Caco-2 (cell line): ENCODE results near the gene SP100. TPM values are rescaled to one million over a fixed set of nuclear protein-coding genes. Genes with fewer than 3 reads are reported as not detected.

Experiments
- BruUV-seq: library from RNA; stranded (reverse); fragments of 400-500 nt; replicated peaks from 2 replicates; lab custom pipeline; 2021; lab: Mats Ljungman, UMichigan
- CTCF ChIA-PET: fragments of 300-600 bp; sonication (Branson Sonifier 250); formaldehyde crosslinking; loops from one replicate; lab custom pipeline; 2022; ENCODE audit warnings: antibody characterized with exemption; lab: Charles Lee
- POLR2A ChIA-PET: fragments of 300-600 bp; sonication (Branson Sonifier 250); formaldehyde crosslinking; loops from one replicate; lab custom pipeline; 2022; ENCODE audit warnings: antibody characterized with exemption; lab: Charles Lee
- DNase-seq, 2 experiments: peaks; one replicate each; pipeline versions ENCODE4 v3.0.0 to v3.0.0-alpha.2; 2020 to 2022
- H3K27me3 ChIP-seq: replicated peaks from 2 replicates; pipeline ENCODE4 v1.6.0; 2011; ENCODE audit warnings: low read length; ENCODE audit not compliant: control insufficient read depth, insufficient read depth
- H3K36me3 ChIP-seq: 2 replicates; pipeline ENCODE4 v1.5.1; 2011; ENCODE audit warnings: low read length; ENCODE audit not compliant: control insufficient read depth, insufficient read depth
- H3K4me1 ChIP-seq: fragments of 250-450 bp; sonication (Bioruptor Pico); 2 replicates; pipeline ENCODE4 v1.5.1; 2020; ENCODE audit warnings: mild to moderate bottlenecking
- H3K4me3 ChIP-seq: 2 replicates; pipeline ENCODE4 v1.5.1; 2011; ENCODE audit warnings: low read depth, mild to moderate bottlenecking, control low read depth, low read length
- H3K9me3 ChIP-seq: fragments of 250-450 bp; sonication (Bioruptor Pico); 2 replicates; pipeline ENCODE4 v1.5.1; 2020; ENCODE audit warnings: mild to moderate bottlenecking, moderate library complexity
- H3K27ac Mint-ChIP-seq: one replicate; pipeline ENCODE4 v1.8.0; 2022; ENCODE audit warnings: mixed read lengths; ENCODE audit not compliant: unreplicated experiment
- H3K27me3 Mint-ChIP-seq: one replicate; pipeline ENCODE4 v1.8.0; 2022; ENCODE audit warnings: mixed read lengths; ENCODE audit not compliant: insufficient read depth, unreplicated experiment
- H3K36me3 Mint-ChIP-seq: one replicate; pipeline ENCODE4 v1.8.0; 2022; ENCODE audit warnings: mild to moderate bottlenecking, mixed read lengths; ENCODE audit not compliant: insufficient read depth, unreplicated experiment
- H3K4me1 Mint-ChIP-seq: one replicate; pipeline ENCODE4 v1.8.0; 2022; ENCODE audit warnings: low read depth, mixed read lengths; ENCODE audit not compliant: unreplicated experiment
- H3K4me3 Mint-ChIP-seq: one replicate; pipeline ENCODE4 v1.8.0; 2022; ENCODE audit warnings: mild to moderate bottlenecking, moderate library complexity, mixed read lengths; ENCODE audit not compliant: unreplicated experiment
- H3K9me3 Mint-ChIP-seq: one replicate; pipeline ENCODE4 v1.8.0; 2022; ENCODE audit warnings: mixed read lengths; ENCODE audit not compliant: unreplicated experiment
- intact Hi-C: fragments of 100-400 bp; cut with micrococcal nuclease; formaldehyde crosslinking; loops from one replicate; pipeline ENCODE4 v1.10.0; 2022; ENCODE audit not compliant: unreplicated experiment
- total RNA-seq: library from RNA; stranded (reverse); gene quantifications from 2 replicates; pipeline ENCODE4 v1.2.3, GENCODE V29; 2022
- TF ChIP-seq, protein P1 (sequence below), 2 experiments: fragments of 200-600 bp in 1 of 2; IDR thresholded peaks; 1 replicate in 1 of 2; 2 replicates in 1 of 2; pipeline versions ENCODE4 v1.5.1 to v1.8.0; 2011 to 2022; ENCODE audit warnings: antibody characterized with exemption in 1 of 2, control low read depth in 1 of 2, inconsistent platforms in 1 of 2, low read depth in 1 of 2, low read length in 1 of 2, mild to moderate bottlenecking in 1 of 2, moderate library complexity in 1 of 2; ENCODE audit not compliant: insufficient read depth in 1 of 2, severe bottlenecking in 1 of 2, unreplicated experiment in 1 of 2

SP100 gene
- total RNA-seq, 1 experiment from 2014 or later = 7.8 TPM

DNA sequence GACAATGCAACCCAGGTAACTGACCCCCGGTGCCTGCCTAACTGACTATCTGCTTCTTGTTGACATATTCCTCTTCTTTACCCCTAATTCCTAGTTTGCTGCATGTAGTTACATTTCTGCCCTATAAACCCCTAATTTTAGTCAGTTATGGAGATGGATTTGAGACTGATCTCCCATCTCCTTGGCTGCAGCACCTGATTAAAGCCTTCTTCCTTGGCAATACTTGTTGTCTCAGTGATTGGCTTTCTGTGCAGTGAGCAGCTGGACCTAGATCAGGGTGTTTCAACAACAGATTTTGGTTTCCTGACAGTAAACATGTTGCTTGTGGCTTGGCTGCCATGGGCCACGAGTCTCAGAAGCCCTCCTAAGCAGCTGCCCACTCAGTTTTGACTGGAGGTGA is 105.4 kb downstream of the SP100 start:
- Mint-ChIP-seq H3K4me3 (no peak overlapping the region), H3K9me3 (peaks cover 39% of the 10 kb centered on the region), H3K36me3 (no peaks in the 10 kb centered on the region), H3K27me3 (no peaks in the 10 kb centered on the region), H3K27ac (no peak overlapping the region), H3K4me1 (no peaks in the 10 kb centered on the region)
- intact Hi-C loops = no loop called here
- POLR2A ChIA-PET = no interaction called here
- Histone ChIP-seq H3K27me3 (no peaks in the 10 kb centered on the region; the same call in 1 of the 2 replicates), H3K4me1 (no peaks in the 10 kb centered on the region), H3K9me3 (0 out of 2 replicates have a peak, but pooled peaks cover 2% of the 10 kb centered on the region), H3K4me3 (no peak overlapping the region), H3K36me3 (no peaks in the 10 kb centered on the region)
- TF ChIP-seq, protein P1, sequence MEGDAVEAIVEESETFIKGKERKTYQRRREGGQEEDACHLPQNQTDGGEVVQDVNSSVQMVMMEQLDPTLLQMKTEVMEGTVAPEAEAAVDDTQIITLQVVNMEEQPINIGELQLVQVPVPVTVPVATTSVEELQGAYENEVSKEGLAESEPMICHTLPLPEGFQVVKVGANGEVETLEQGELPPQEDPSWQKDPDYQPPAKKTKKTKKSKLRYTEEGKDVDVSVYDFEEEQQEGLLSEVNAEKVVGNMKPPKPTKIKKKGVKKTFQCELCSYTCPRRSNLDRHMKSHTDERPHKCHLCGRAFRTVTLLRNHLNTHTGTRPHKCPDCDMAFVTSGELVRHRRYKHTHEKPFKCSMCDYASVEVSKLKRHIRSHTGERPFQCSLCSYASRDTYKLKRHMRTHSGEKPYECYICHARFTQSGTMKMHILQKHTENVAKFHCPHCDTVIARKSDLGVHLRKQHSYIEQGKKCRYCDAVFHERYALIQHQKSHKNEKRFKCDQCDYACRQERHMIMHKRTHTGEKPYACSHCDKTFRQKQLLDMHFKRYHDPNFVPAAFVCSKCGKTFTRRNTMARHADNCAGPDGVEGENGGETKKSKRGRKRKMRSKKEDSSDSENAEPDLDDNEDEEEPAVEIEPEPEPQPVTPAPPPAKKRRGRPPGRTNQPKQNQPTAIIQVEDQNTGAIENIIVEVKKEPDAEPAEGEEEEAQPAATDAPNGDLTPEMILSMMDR (IDR thresholded peaks at IDR 0.05; ENCODE audit: insufficient read depth in 1 of 2, low read depth in 1 of 2, low read length in 1 of 2, severe bottlenecking in 1 of 2, unreplicated experiment in 1 of 2) = no peak
- BruUV-seq = no TSS peak
- CTCF ChIA-PET = no interaction called here
- no peak for DNase-seq

DNA sequence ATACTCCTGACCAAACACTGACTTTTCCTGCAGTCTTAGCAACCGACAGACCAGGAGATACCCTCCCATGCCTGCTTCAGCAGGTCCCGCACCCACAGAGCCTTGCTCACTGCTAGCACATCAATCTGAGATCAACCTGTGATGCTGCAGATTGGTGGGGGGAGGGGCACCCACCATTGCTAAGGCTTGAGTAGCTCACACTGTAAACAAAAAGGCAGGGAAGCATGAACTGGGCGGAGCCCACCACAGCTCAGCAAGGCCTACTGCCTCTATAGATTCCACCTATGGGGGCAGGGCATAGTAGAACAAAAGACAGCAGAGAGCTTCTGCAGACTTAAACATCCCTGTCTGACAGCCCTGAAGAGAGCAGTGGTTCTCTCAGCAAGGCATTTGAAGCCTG is 109.7 kb downstream of the SP100 start:
- intact Hi-C loops = no loop called here
- BruUV-seq = no TSS peak
- ChIA-PET CTCF (no interaction called here), POLR2A (no interaction called here)
- Mint-ChIP-seq H3K36me3 (no peaks in the 10 kb centered on the region), H3K4me3 (no peak overlapping the region), H3K9me3 (peaks cover 28% of the 10 kb centered on the region), H3K27ac (no peak overlapping the region), H3K4me1 (no peaks in the 10 kb centered on the region), H3K27me3 (peaks cover 4% of the 10 kb centered on the region)
- Histone ChIP-seq H3K4me3 (no peak overlapping the region), H3K36me3 (no peaks in the 10 kb centered on the region), H3K27me3 (no peaks in the 10 kb centered on the region; the same call in 1 of the 2 replicates), H3K4me1 (no peaks in the 10 kb centered on the region), H3K9me3 (0 out of 2 replicates have a peak, but pooled peaks cover 2% of the 10 kb centered on the region)
- TF ChIP-seq, protein P1 (IDR thresholded peaks at IDR 0.05; ENCODE audit: insufficient read depth in 1 of 2, low read depth in 1 of 2, low read length in 1 of 2, severe bottlenecking in 1 of 2, unreplicated experiment in 1 of 2) = no peak
- no peak for DNase-seq

DNA sequence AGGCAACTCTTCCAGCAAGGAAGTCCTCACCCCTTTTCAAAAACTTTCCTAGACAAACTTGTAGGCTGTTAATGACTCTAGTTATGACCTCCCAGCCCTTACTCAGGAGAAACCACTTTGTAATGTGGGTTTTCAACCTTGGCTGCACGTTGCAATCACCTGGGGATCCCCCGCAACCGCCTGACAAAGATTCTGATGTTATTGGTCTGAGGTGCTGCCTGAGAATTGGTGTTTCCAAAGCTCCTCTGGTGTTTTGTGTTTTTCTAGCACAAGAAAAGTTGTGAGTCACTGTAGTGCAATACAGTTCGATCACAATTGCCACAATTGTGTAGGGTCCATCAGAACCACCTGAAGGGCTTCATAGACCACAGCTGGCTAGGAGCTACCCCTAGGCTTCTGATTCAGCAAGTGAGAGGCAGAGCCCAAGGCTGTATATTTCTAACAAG is 121.6 kb downstream of the SP100 start:
- intact Hi-C loops = no loop called here
- no peak overlapping the region for H3K4me3 ChIP-seq
- Mint-ChIP-seq H3K9me3 (no peaks in the 10 kb centered on the region), H3K4me3 (no peak overlapping the region), H3K4me1 (no peaks in the 10 kb centered on the region), H3K36me3 (no peaks in the 10 kb centered on the region), H3K27me3 (peaks cover 2% of the 10 kb centered on the region), H3K27ac (no peak overlapping the region)
- TF ChIP-seq, protein P1 (IDR thresholded peaks at IDR 0.05; ENCODE audit: insufficient read depth in 1 of 2, low read depth in 1 of 2, low read length in 1 of 2, severe bottlenecking in 1 of 2, unreplicated experiment in 1 of 2) = no peak
- DNase-seq = no peak
- CTCF ChIA-PET = no interaction called here
- H3K9me3 ChIP-seq = no peaks in the 10 kb centered on the region
- no peaks in the 10 kb centered on the region for H3K36me3 ChIP-seq
- H3K27me3 ChIP-seq = no peaks in the 10 kb centered on the region
- no TSS peak for BruUV-seq
- POLR2A ChIA-PET = no interaction called here
- H3K4me1 ChIP-seq = no peaks in the 10 kb centered on the region
